GM19395 (cell line): Measurements from ENCODE around the gene ANKRD16.
A peak's percentile ranks its signal among the peaks of the same experiment; 100 is the strongest.
"Not testable (repeated sequence)": the region's sequence is repeated elsewhere in the genome, so short reads cannot be mapped to it uniquely, and the experiment has no call there.

ENCODE experiments used
- ATAC-seq: cut with Tn5 transposase; IDR thresholded peaks from one replicate; pipeline ENCODE4 v1.9.1; 2021; ENCODE audit warnings: mild to moderate bottlenecking, moderate library complexity; ENCODE audit not compliant: unreplicated experiment

The ANKRD16 gene

GRCh38 chr10:5889624-5890451, at the start of gene ANKRD16, which contains the start of gene FBH1:
Gene ANKRD16 (minus strand): TSS chr10:5889893. CDS start chr10:5889354, 539 bp downstream.
Gene FBH1 (plus strand): TSS chr10:5890243. CDS start chr10:5890346, 103 bp downstream.
- ATAC-seq, result peak; percentile 86

DNA sequence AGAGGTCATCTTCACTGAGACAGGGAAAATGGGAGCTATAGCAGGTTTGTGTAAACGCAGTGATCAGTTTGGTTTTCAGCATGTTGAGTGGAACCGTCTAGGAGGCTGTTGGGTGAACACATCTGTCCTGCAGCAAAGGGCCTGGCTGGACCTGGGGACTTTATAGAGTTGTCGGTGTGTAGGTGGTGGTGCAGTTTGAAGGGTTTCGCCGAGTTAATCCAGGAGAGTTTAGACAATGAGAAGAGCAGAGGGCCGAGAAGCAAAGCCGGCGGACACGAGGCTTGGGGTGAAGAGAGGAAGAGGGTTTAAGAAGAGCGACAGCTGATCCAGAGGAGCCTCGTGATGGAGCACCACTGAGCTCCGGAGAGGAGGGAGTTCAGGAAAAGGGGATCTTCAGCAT, 48.6 kb upstream of the ANKRD16 start:
- no peak for ATAC-seq

DNA sequence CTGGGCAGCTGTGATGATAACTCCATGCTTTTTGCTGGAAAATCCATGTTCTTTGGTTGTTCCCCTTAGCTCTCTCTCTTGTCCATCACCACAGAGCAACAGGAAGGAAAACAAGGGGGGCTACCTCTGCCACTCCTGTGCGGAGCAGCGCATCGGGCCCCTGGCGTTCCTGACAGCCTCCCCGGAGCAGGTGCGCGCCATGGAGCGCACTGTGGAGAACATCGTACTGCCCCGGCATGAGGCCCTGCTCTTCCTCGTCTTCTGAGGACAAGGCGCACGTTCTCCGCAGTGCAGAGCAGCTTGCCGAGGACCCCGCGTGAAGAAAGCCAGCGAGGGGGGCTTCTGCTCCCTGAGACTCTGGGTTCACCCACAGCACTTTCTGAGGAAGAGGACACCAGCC, 47.3 kb upstream of the ANKRD16 start:
- ATAC-seq, result no peak

- ATAC-seq, result no peak
Observed at GRCh38 chr10:5935628-5936027, 45.9 kb upstream of the ANKRD16 start.

DNA sequence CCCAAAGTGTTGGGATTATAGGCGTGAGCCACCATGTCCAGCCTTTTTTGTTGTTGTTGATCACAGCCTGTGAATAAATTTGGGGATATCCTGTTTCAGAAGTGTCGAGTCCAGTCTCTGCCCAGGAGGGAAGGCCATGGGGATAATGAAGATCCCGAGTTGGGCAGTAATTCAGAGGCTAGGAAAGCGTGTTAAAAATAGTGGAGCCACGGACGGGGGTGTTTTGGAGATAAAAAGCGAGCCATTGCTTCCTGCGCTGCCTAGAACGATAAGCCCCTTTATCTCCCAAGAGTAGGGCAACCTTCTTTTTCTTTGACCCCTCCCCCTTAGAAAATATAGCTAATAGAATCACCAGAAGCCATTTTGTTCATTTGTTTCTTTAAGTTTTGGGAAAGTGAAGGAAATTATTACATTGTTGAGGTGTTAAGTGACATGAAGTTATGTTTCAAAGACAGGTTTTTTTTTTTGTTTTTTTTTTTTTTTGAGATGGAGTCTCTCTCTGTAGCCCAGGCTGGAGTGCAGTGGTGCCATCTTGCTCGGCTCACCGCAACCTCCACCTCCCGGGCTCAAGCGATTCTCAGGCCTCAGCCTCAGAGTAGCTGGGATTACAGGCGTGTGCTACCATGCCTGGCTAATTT, 44.3 kb upstream of the ANKRD16 start:
- ATAC-seq, result no peak

GRCh38 chr10:5932345-5932744, 42.7 kb upstream of the ANKRD16 start:
- no peak for ATAC-seq

GRCh38 chr10:5930272-5930671, 40.6 kb upstream of the ANKRD16 start:
- no peak for ATAC-seq

GRCh38 chr10:5929442-5929841, 39.7 kb upstream of the ANKRD16 start:
- no peak for ATAC-seq

DNA sequence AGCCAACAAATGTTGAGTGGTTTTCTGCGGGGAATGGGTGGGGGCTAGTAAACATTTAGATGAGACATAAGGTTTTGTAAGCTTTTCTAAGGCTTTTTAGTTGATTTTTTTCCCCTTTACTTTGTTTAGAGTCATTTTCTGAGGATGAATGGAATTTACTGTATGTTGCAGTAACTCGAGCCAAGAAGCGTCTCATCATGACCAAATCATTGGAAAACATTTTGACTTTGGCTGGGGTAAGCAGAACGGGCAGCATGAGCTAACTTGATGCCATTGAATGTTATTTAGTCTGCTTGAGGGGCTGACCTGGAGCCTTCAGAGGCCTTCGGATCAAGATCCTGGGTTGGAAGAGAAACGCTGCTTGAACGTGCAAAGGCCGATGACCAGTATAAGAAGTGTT, 37.6 kb upstream of the ANKRD16 start:
- no peak for ATAC-seq

GRCh38 chr10:5924889-5925288, 35.2 kb upstream of the ANKRD16 start:
- no peak for ATAC-seq

- no peak for ATAC-seq
Observed at GRCh38 chr10:5921746-5922145, 32.1 kb upstream of the ANKRD16 start.

DNA sequence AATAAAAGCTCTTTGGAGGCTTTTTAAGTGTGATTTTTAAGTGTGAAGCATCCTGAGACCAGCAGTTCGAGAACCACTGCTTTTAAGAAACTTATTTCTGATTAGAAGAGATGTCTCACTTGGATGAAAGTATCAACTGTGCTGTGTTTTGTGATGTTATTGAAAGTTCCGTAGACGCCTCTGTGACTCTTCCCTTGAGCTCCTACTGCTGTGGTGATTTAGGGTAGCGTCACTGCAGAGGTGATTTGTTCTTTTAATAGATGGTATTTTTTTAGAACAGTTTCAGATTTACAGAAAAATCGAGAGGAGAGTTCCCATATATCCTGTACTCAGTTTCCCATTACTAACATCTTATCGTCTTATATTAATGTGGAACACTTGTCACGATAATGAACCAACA, 29.9 kb upstream of the ANKRD16 start:
- ATAC-seq, result no peak

DNA sequence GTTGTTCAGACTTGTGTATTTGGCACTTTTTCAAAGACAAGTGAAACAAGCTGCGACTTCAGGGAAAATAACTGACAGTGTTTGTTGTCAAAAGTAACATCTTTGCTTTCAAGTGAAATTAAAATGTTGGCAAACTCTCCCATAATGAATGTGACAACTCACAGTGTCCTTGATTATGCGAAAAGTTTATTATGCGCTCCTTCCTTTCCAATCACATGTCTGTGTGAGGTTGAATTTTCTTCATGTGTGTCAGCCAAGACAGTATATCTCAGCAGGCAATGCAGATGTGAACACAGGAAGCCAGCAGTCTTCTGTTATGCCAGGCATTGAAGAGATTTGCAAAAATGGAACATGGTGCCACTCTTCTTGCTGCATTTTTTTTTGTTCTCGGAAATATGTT, 29.1 kb upstream of the ANKRD16 start:
- no peak for ATAC-seq

DNA sequence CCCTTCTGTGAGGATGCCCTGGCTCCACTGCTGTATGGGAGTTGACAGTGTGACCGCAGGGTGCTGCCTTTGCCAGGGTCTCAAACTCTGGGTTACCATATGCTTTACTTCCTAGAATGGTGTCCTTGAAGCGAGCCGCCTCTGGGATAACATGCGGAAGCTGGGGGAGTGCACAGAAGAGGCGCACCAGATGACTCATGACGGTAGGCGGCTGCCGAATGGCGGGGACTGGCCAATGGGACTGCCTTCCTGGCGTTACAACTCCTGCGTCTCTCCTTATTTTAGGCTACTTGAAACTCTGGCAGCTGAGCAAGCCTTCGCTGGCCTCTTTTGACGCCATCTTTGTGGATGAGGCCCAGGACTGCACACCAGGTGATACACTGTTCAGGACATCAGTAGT, 27.6 kb upstream of the ANKRD16 start:
- no peak for ATAC-seq

- no peak for ATAC-seq
Observed at GRCh38 chr10:5915451-5915850, 25.8 kb upstream of the ANKRD16 start.

DNA sequence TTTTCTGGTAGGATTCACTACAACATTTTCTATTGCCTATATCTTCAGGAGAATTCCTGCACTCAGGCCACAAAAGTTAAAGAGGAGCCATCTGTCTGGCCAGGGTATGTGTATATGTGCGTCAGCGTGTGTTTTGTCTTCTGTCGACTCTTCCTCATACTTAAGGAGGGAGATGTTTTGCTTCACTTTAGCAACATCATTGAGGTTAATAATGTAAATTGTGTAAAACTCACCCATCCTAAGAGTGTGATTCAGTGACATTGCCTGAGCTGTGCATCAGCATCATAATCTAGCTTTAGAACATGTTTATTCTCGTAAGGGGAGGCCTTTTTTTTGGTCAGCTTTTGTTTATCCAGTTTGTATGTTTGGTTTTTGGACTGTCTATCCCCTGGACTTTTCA, 24.0 kb upstream of the ANKRD16 start:
- ATAC-seq, result no peak

- no peak for ATAC-seq
Observed at GRCh38 chr10:5911670-5912069, 22.0 kb upstream of the ANKRD16 start.

- no peak for ATAC-seq
Observed at GRCh38 chr10:5910323-5911100, 20.8 kb upstream of the ANKRD16 start.

DNA sequence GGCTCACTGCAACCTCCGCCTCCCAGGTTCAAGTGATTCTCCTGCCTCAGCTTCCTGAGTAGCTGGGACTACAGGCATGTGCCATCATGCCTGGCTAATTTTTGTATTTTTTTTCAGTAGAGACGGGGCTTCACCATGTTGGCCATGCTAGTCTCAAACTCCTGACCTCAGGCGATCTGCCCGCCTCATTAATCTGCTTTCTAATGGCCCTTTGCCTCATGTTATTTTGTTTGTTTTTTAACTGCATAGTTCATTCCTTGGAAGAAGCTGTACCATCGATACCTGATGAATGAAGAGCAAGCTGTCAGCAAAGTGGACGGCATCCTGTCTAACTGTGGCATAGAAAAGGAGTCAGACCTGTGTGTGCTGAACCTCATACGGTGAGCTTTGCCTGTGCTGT, 19.0 kb upstream of the ANKRD16 start:
- not testable (repeated sequence) for ATAC-seq

DNA sequence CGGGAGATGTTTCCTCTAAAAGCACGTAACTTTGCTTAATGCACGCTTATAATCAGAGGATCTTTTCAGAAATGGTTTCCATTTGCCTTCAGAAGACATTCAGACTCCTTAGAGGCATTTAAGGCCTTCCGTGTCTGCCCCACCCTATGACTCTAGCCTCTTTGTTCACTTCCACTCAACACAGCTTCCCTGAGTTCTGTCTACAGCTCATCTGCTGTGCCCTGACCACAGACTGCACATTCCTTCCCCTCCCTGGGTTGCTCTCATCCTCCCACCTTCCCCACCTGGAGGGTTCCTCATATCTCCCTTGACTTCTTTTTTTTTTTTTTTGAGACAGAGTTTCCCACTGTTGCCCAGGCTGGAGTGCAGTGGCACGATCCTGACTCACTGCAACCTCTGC, 17.0 kb upstream of the ANKRD16 start:
- ATAC-seq, result no peak

GRCh38 chr10:5905854-5906507, 16.3 kb upstream of the ANKRD16 start:
- no peak for ATAC-seq
